ENCODE measurements around the gene KRTAP4-3.

DNA sequence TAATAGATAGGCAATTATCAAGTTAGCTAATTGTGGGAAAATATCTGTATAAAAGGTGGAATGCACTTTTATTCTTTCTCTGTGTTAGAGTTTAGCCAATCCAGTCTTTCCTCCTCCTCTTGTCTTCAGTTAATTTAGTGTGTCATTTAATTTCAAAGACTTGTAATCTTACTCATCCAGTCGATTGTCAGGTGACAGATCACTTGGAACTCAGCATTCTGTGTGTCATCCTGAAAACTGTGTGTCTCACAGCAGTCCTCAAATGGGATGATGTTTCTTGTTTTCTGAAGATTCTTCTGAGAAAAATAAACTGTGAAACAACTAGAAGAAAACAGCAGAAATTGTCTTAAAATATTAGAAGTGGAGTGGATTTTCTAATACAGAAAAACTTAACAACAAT lies 17.0 kb upstream of the KRTAP4-3 start:
- TF ChIP-seq EZH2 (IDR thresholded peaks at IDR 0.05) (no peak), POLR2AphosphoS5 (IDR thresholded peaks at IDR 0.05; ENCODE audit: borderline replicate concordance, low read depth, low read length) (no peak)
